Endothelial cell of umbilical vein (primary cell): ENCODE measurements around the gene MSL1. TPM values are rescaled to one million over a fixed set of nuclear protein-coding genes. Genes with fewer than 3 reads are reported as not detected.

Experiments used
- BruUV-seq: library from RNA; stranded (reverse); fragments of 400-500 nt; replicated peaks from 2 replicates; lab custom pipeline; 2021; lab: Mats Ljungman, UMichigan
- CTCF ChIA-PET: fragments of 300-600, 350-600 bp; sonication (Branson Sonifier 250); formaldehyde crosslinking; loops from one replicate; lab custom pipeline; 2021; ENCODE audit warnings: antibody characterized with exemption, inconsistent platforms; lab: Charles Lee
- POLR2A ChIA-PET: fragments of 300-600, 350-600 bp; sonication (Branson Sonifier 250); formaldehyde crosslinking; loops from one replicate; lab custom pipeline; 2021; ENCODE audit warnings: antibody characterized with exemption, inconsistent platforms; lab: Charles Lee
- DNase-seq: peaks from one replicate; pipeline ENCODE4 v3.0.0-alpha.2; 2011; ENCODE audit warnings: low read depth, low spot score
- FAIRE-seq: peaks from 2 replicates; lab custom pipeline; 2011; peaks lifted over from hg19 to GRCh38; lab: Jason Lieb, UNC
- H2AFZ ChIP-seq: 2 replicates; pipeline ENCODE4 v1.6.0; 2012; ENCODE audit warnings: low read depth, low read length, control low read depth, inconsistent platforms
- H3K27ac ChIP-seq: 2 replicates; pipeline ENCODE4 v1.5.1; 2011; ENCODE audit warnings: low read depth, mild to moderate bottlenecking, control low read depth, low read length, moderate library complexity; ENCODE audit not compliant: insufficient read depth
- H3K27me3 ChIP-seq, 2 experiments: 2 replicates each; pipeline versions ENCODE4 v1.6.0 to v1.6.1; 2011; ENCODE audit warnings: low read length in 2 of 2, mixed read lengths in 1 of 2; ENCODE audit not compliant: control insufficient read depth in 2 of 2, insufficient read depth in 2 of 2
- H3K36me3 ChIP-seq, 2 experiments: 2 replicates in 1 of 2; 3 replicates in 1 of 2; pipeline ENCODE4 v1.5.1; 2011; ENCODE audit warnings: low read length in 2 of 2, mild to moderate bottlenecking in 1 of 2, moderate library complexity in 1 of 2; ENCODE audit not compliant: control insufficient read depth in 2 of 2, insufficient read depth in 2 of 2; ENCODE audit errors: extremely low read depth in 1 of 2
- H3K4me1 ChIP-seq: 3 replicates; pipeline ENCODE4 v1.5.1; 2011; ENCODE audit warnings: mild to moderate bottlenecking, low read length; ENCODE audit not compliant: control insufficient read depth, insufficient read depth; ENCODE audit errors: extremely low read depth
- H3K4me2 ChIP-seq: 2 replicates; pipeline ENCODE4 v1.6.1; 2011; ENCODE audit warnings: low read length, control low read depth, mixed read lengths; ENCODE audit not compliant: insufficient read depth
- H3K4me3 ChIP-seq, 3 experiments: fragments of 200-600 bp in 1 of 3; sonication (generic), shearing (Covaris generic) in 1 of 3; replicated peaks in 1 of 3; 2 replicates each; pipeline ENCODE4 v1.5.1; 2011 to 2016; ENCODE audit warnings: control low read depth in 3 of 3, low read length in 3 of 3, mild to moderate bottlenecking in 2 of 3, inconsistent platforms in 1 of 3, low read depth in 1 of 3, moderate library complexity in 1 of 3; ENCODE audit not compliant: insufficient read depth in 1 of 3
- H3K79me2 ChIP-seq: 2 replicates; pipeline ENCODE4 v1.6.0; 2012; ENCODE audit warnings: low read length, inconsistent platforms; ENCODE audit not compliant: control insufficient read depth, insufficient read depth
- H3K9ac ChIP-seq: replicated peaks from 2 replicates; pipeline ENCODE3; 2011; ENCODE audit warnings: low read length, control low read depth; ENCODE audit not compliant: insufficient read depth; ENCODE audit errors: extremely low read depth
- H3K9me1 ChIP-seq: replicated peaks from 3 replicates; pipeline ENCODE4 v1.6.0; 2011; ENCODE audit warnings: mild to moderate bottlenecking, low read length; ENCODE audit not compliant: control insufficient read depth, insufficient read depth; ENCODE audit errors: extremely low read depth
- H3K9me3 ChIP-seq: replicated peaks from 2 replicates; pipeline ENCODE4 v1.5.1; 2012; ENCODE audit warnings: low read length, inconsistent platforms; ENCODE audit not compliant: control insufficient read depth, insufficient read depth
- H4K20me1 ChIP-seq: replicated peaks from 2 replicates; pipeline ENCODE3; 2011; ENCODE audit warnings: mild to moderate bottlenecking, low read length; ENCODE audit not compliant: control insufficient read depth, insufficient read depth; ENCODE audit errors: extremely low read depth
- CTCF ChIP-seq, 2 donors: IDR thresholded peaks; 1 replicate in 1 of 2; 2 replicates in 1 of 2; pipeline ENCODE4 v1.5.1; 2011; ENCODE audit warnings: low read length in 2 of 2, mild to moderate bottlenecking in 2 of 2, moderate library complexity in 2 of 2, control low read depth in 1 of 2, inconsistent platforms in 1 of 2, low read depth in 1 of 2; ENCODE audit not compliant: insufficient read depth in 1 of 2; ENCODE audit errors: extremely low read depth in 1 of 2
- EZH2 ChIP-seq: IDR thresholded peaks from 2 replicates; pipeline ENCODE4 v1.6.1; 2012; ENCODE audit warnings: borderline replicate concordance, low read depth, mild to moderate bottlenecking, moderate library complexity, low read length, inconsistent platforms; ENCODE audit not compliant: severe bottlenecking
- FOS ChIP-seq: IDR thresholded peaks from 2 replicates; pipeline ENCODE4 v1.6.1; 2011; ENCODE audit warnings: mild to moderate bottlenecking, low read length, moderate library complexity, borderline replicate concordance; ENCODE audit not compliant: insufficient read depth
- GATA2 ChIP-seq: IDR thresholded peaks from 2 replicates; pipeline ENCODE4 v1.7.0; 2011; ENCODE audit warnings: low read depth, mild to moderate bottlenecking, moderate library complexity, mixed read lengths, low read length; ENCODE audit not compliant: insufficient read length, insufficient read depth
- JUN ChIP-seq: IDR thresholded peaks from 2 replicates; pipeline ENCODE4 v1.6.1; 2011; ENCODE audit warnings: borderline replicate concordance, low read depth; ENCODE audit not compliant: insufficient read length, insufficient read depth
- MAX ChIP-seq: IDR thresholded peaks from 2 replicates; pipeline ENCODE4 v1.6.1; 2011; ENCODE audit not compliant: insufficient read depth, insufficient read length
- MYC ChIP-seq: IDR thresholded peaks from one replicate; pipeline ENCODE4 v1.6.1; 2011; ENCODE audit warnings: mild to moderate bottlenecking, low read depth, low read length
- POLR2A ChIP-seq: IDR thresholded peaks from 2 replicates; pipeline ENCODE4 v1.6.1; 2012; ENCODE audit warnings: low read depth, mild to moderate bottlenecking, control low read depth, low read length
- POLR2AphosphoS5 ChIP-seq: IDR thresholded peaks from 2 replicates; pipeline ENCODE4 v1.6.1; 2012; ENCODE audit warnings: low read depth, mild to moderate bottlenecking, control low read depth, low read length, moderate library complexity; ENCODE audit not compliant: insufficient read depth
- dilution Hi-C: fragments of 300-500 bp; cut with MboI; formaldehyde crosslinking; loops from one replicate; pipeline ENCODE4 v1.15.0; 2019; ENCODE audit warnings: low sequenced_read_pairs; ENCODE audit not compliant: extremely low pct_ligation_motif_present
- intact Hi-C: fragments of 100-400 bp; cut with micrococcal nuclease; formaldehyde crosslinking; loops from one replicate; pipeline ENCODE4 v1.10.0; 2022
- polyA plus RNA-seq, 4 experiments: library from polyadenylated mRNA; depleted of rRNA in 3 of 4; stranded (reverse) in 3 of 4; unstranded in 1 of 4; fragments of >200 nt; gene quantifications; 2 replicates each; pipeline versions ENCODE4 v1.2.1 to v1.2.3, GENCODE V29; 2011 to 2012; ENCODE audit warnings: missing spikeins in 1 of 4
- total RNA-seq: library from RNA; stranded (reverse); gene quantifications from 2 replicates; pipeline ENCODE4 v1.2.3, GENCODE V29; 2021

The MSL1 gene
- total and polyA plus RNA-seq, 2 donors (not counting 3 experiments of a cell fraction or from before 2014, with no cell fraction given) = 30.9 to 95.0 TPM

- TSS peak; percentile 82 for BruUV-seq
- ChIA-PET CTCF (interaction anchor here (0.7 to 5.8 kb wide), 41 partner anchors 10 to 180 kb away, joined by 3 to 138 read pairs (median 7); partner anchors contain the start of genes CASC3, CSF3, MED24 and MSL1), POLR2A (interaction anchor here (0.6 to 4.3 kb wide), 9 partner anchors 9 to 82 kb away, joined by 3 to 56 read pairs (median 3); partner anchors contain the start of genes CASC3, MSL1 and NR1D1)
- Histone ChIP-seq H3K27ac (peak overlapping the region; percentile 76), H3K4me1 (peaks cover 52% of the 10 kb centered on the region), H3K36me3 (no peaks in the 10 kb centered on the region), H3K9me3 (no peaks in the 10 kb centered on the region), H3K4me2 (peak overlapping the region; percentile 83), H4K20me1 (no peaks in the 10 kb centered on the region), H3K9ac (peak overlapping the region; percentile 74), H3K9me1 (no peaks in the 10 kb centered on the region), H3K4me3 (peak overlapping the region in 2 of 3 experiments; percentile 23 to 43), H2AFZ (peak overlapping the region; percentile 51), H3K79me2 (no peaks in the 10 kb centered on the region), H3K27me3 (no peaks in the 10 kb centered on the region)
- dilution Hi-C loops (no loop called here), intact Hi-C loops (loop anchor here (1.0 kb wide), 4 partner anchors 8 to 177 kb away; partner anchors contain the start of gene MSL1)
- no peak for TF ChIP-seq FOS
- TF ChIP-seq EZH2 = no peak
- TF ChIP-seq MYC = peak; percentile 98
- no peak for TF ChIP-seq GATA2
- TF ChIP-seq CTCF (IDR thresholded peaks at IDR 0.05; ENCODE audit: extremely low read depth in 1 of 2, insufficient read depth in 1 of 2, low read depth in 1 of 2, low read length in 2 of 2) = peak; percentile 47 to 86
- TF ChIP-seq JUN = no peak
- TF ChIP-seq POLR2AphosphoS5 = peak; percentile 66
- TF ChIP-seq MAX = peak; percentile 99
- TF ChIP-seq POLR2A = no peak
- FAIRE-seq (peak; percentile 96), DNase-seq (peak; percentile 94)
These were observed 8.5 kb upstream of the MSL1 start for GRCh38 chr17:40113110-40113906.
